Stimulated activated CD8-positive, alpha-beta memory T cell treated with anti-CD3 and anti-CD28 coated beads, Interleukin-7, amount 100 ng/mL, for 24 hours (primary cell): ENCODE results near the gene ITPRID2.

Experiments used
- DNase-seq: peaks from one replicate; pipeline ENCODE4 v3.0.0-alpha.2; 2020; ENCODE audit warnings: low read depth

The ITPRID2 gene

DNA sequence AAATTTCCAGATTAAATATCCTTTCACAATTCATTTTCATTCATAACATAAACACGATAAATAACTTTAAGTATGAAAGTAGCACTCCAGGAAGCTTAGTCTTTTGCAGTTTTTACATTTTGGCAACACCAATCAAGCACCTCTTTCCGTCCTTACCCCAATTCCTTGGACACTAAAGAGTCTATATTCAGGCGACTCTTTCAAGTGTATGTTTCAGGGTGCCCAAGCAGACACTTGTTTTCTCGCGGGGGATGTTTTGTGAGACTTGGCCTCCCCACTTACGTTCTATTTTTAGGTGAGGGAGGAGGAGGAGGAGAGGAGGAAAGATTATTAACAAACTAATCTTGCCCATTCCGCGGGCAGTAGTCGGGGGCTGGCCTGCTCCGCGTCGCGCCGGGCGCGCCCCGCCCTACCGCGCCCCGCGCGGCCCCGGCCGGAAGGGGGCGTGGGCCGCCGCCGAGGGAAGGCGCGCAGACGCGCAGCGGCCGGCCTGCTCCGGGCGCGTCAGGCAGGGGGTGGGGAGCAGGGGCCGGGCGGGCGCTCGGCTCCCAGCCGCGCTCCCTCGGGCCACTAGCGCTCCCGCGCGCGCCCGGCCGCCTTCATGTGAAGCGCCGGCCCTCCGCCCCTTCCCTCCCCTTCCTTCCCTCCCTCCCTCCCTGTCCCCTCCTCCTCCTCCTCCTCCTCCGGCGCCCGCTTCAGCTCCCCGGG, at the start of gene ITPRID2:
Gene ITPRID2, plus strand, starts transcription at position 473 of the 708 bp plus-strand sequence. CDS start 337 bp downstream, outside the sequence.
- peak; percentile 44 for DNase-seq

DNA sequence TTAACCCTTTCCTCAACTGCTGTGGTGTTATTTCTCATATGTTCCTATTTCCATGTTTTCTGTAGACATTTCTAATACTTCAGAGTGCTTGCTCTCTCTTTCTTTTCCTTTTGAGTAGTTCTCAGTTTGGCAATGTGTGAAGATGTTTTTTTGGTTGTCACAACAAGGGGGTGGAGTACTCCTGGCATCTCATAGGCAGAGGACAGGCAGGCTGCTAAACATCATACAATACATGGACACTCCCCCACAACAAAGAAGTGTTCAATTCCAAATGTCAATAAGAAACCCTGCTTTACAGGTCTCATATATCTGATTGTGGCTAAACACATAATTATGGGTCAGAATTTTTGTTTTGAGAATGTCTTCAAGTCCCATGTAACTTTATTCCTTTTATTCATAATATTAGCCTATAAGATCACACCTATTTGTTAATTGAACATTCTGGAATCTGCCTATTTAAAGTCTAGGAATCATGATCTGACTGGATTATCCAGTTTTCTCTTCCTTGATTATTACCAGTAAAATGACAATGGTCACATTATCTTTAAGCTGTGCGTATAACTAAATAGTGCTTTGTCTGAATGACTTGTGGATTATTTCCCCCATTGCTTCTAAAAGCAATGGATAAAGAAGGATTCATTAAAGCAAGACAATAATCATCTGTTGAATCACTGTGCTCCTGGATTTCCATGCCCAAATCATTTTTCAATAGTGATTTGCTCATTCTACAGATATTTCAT, 46.8 kb upstream of the ITPRID2 start:
- no peak for DNase-seq

DNA sequence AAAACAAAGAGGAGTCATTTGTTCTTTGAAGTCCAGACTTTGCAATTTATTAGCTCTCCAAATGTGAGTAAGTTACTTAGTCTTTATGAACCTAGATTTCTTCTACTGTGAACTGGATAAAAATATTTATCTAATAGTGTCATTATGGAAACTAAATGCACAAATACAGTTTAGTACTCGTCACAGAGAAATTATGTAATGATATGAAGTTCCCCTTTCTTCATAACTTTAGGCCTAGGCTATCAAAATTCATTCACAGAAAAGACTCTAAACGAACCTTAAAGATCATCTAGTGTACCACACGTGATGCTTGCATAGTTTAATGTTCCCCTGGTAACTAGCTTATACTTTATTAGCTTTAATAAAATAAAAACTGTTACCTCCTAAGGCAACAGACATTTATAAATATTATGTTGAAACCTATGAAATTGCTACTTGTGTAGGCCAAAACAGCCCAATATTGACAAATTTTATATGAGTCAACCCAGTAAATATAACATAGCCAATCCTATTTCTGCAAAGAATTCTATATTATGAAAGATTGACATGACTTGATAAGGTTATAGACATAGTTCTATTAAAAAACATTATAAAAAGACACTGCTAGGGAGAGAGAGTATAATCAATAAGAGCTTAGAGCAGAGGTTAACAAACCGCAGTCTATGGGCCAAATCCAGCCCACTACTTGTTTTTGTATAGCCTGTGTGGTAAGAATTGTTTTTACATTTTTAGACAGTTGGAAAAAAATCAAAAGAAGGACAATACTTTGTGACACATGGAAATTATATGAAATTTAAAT, 44.9 kb upstream of the ITPRID2 start:
- DNase-seq, result no peak

DNA sequence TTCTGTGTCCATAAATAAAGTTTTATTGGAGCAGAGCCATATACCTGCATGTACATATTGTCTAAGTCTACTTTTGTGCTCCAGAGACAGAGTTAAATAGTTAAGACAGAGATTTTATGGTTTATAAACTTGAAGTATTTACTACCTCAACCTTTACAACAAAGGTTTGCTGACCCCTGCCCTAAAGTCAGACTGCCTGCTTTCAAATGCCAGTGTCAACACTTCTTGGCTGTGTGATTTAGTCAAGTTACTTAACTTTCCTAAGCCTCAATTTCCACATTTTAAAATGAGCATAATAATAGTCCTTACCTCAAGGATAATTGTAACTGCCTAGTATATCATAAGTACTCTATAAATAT, 44.4 kb upstream of the ITPRID2 start:
- DNase-seq, result no peak

DNA sequence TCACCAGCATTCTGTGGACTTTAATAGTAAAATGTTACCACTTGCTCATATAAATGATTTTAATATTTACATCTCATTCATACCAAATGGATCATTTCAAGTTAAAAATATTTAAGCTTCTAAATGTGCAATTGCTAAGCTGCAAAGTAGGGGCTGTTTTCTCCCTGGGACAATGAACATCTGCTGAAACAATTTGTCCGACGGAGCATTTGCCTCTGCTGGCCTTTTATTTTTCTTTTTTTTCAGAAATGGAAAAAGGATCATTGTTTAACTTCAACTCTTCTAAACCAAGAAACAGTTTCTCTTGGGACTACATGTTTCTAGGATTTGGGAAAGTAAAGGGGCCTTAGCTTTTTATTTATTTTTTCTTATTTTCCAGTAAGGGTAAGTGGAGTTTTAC, 43.8 kb upstream of the ITPRID2 start:
- no peak for DNase-seq

DNA sequence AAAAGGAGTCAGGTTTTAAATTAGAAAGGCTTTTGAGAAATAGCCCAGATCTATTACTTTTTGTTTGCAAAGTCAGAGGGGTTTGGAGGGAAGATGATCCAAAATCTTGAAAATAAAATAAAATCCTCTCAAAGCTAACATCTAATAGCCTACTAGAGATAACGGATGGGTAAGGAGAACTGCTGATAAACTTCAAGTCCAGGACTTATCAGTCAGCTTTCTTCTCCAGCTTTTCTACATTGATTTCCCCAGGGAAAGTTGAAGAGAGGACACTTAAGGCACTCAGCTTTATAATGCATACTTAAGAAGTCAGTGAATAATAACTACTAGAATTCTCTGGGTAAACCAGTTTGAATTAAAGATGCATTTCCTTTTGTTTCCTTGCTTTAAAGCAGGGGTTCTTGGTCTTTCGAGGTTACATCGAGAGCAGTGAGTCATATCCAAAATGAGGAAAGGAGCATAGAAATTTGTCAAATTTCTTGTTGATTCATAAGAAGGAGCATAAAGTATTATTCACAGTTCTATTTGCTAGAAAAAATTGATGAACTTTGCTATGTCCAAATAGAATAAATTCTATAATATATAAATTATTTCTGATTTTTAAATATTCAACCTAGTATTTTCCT, 43.2 kb upstream of the ITPRID2 start:
- no peak for DNase-seq

DNA sequence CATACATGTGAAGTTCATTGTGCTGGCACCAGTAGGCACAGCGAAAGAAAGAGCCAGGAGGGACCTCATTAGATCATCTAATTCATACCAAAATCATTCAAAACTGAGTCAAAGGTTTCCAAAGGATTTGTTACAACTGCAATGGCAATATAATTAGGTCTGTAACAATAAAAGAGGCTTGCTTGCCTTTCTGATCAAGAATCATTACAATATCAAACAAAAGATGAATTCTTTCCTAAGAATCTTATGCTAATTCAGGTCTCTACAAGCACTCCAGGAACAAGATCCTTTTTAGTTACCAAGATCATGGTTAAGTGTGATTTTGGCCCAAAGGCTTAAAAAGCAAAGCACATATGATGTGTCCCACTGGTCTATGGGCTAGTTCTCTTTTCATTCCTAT, 41.9 kb upstream of the ITPRID2 start:
- no peak for DNase-seq

DNA sequence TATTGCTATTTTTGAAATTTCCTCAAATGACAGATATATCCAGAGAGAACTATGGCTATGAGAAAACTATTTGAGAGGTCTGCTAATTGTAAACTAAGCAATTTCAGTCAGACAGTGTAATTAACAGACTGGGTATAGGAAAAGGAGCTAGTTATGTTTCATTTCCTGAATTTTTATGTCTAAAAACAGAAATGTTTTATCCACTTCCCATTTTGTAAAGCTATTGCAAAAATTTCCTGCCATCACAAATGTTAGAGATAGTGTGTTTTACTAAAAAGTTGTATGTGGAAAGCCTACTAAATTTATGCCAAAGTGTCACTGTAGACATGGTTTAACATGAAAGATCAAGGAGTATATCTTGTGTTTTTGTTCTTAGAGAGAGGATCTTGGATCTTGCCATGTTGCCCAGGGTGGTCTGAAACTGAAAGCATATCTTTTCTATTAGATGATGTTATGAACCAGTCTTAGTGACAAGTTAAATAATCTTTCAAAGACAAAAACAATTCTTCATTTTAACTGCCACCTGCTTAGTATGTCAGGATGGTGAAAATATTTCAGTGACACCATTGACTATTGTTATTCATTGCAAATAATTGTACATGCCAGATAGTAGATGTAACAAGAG, 40.5 kb upstream of the ITPRID2 start:
- DNase-seq, result no peak

DNA sequence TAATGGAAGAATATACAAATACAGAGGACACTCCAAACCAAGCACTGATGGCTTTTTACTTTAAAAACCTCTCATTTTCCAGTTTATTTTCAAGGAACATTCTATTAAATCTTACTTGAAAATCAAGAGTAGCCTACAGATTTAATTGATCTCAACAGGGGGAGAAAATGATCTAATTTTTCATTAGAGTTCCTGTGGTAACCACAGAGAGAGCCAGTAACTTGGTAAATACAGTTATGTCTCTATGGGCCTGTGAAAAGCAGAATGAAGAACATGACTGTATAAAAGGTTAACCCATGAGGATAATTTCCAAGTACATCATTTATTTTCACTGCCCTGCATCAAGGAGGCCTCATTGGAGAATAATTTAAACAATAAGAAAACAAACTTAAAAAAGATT, 39.8 kb upstream of the ITPRID2 start:
- DNase-seq, result no peak

DNA sequence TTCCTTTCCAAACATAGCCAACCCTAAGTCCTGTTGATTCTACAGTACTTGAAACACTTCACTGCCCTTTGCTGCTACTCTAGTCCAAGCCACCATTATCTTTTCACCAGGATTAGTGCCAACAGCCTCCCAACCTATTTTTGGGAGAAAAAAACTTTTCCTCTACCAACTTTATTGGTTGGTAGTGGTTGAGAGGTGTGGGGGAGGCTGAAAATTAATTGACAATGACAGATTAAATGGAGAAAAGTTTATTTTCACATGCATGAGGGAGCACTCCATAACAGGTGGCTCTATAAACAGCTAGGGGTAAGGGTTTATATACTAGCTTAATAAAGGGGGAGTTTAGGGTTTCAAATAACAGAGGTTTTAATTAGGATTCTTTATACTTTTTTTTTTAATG, 37.8 kb upstream of the ITPRID2 start:
- no peak for DNase-seq

DNA sequence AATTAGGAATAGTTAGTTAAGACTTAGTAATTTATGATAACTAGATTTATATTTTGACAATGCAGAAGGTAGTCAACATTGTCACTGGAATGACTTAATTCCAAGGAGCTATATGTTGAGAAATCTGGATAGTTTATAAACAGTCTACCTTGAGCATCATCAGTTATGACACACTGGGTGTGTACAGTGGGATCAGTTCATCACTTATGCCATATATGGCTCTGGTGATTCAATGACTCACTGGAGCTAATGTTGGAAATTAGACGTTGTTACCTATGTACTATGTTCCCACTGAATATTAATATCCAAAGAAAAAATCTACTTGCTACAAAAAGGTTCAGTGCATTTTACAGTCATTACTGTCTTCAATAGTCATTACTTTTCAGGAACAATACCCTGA, 34.0 kb upstream of the ITPRID2 start:
- DNase-seq, result no peak

DNA sequence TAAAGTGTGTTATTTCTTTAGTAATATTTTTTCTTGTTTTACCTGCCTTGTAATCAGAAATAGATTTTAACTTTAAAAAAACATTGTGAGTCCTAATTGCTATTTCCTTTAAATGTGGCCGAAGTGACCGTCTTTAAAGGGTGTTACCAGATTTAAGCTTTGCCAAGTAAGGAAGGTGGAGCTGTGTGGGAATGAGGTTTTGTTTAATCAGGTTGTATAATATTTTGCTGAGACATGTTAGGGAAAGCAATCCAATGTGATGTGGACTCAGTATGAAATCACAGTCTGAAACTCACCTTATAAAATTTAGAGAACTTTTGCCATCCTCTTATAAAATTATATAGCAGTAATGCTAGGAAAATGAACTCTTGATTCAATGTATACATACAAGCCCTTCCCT, 32.9 kb upstream of the ITPRID2 start:
- DNase-seq, result no peak

DNA sequence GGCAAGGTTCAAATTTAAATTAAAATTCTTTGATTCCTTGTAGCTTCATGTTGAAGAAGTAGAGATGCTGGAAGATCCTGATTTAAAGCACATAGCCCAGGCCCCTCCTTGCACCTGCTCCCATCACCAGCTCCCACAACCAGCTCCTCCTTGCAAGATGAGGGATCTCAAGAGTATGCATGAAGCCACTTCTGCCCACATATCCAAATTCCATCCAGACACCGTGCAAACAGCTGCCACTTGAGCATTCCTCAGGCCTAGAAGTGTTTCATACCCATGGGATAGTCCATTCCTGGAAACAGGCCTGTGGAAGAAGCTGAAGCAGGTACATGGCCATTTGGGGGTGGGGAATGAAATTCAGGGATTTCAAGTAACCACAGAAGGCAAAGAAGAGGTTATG, 32.4 kb upstream of the ITPRID2 start:
- no peak for DNase-seq

DNA sequence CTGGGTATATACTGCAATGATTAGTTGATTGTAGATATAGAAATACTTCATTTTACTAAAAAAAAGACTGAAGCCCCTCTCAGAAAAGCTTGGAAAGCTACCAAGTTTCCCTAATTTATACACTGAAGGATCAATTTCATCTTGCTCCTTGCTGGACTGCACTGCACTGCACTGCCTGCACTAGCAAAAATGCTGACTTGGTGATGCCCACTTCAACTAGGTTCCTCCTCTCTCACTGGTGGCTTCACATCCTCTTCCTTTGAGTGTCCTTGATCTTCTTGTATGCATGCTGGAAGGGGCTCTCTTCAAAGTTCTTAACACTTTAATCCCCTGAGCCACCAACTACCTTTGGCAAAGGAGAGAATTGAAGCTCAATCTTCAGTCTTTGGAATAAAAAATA, 31.7 kb upstream of the ITPRID2 start:
- no peak for DNase-seq

DNA sequence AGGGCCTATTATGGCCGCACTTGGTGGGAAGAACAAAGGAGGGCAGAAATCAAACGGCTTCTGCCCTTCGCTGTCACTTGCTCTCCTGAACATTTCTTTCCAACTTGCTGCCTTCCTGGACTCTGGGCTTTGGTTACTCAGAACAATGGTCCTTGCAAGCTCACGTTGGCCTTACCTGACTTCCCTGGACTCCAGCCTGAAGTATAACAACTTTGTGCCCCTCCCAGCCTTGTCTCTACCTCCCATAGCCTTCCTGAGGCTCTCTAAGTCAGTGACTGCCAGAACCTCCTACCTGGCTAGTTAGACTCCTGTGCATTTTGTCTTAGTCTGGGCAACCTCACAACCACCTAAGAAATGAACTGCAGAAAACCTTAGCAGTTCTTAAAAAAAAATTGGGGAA, 30.2 kb upstream of the ITPRID2 start:
- DNase-seq, result no peak

DNA sequence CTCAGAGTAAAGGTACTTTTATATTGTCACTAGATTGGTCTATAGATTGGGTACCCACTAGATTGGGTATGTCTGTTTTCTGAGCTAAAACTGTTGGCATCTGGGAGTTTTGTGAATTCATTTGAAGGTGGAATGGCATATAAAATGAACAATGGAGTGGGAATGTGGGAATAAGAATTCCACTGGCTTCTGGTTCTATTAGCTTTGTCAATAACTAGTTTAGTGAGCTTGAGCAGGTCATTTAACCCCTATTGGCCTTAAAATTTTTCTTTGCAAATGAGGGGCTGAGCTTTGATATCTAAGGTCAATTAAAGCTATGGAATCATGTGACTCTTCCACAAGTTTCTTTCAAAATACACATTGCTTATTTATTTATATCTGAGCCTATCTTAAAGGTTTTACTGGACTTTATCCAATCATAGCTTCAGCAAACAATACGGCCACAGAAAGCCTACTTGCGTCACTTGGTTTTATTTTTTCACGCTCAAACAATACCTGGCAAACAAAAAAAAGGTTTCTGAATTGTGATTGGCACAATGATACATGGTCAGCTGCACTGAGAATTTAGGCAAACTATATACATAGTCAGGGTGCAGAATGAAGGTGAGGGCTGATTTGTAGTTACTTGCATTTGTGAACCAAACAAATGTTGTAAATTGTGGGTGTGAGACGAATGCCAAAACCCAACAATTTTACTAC, 28.8 kb upstream of the ITPRID2 start:
- no peak for DNase-seq

DNA sequence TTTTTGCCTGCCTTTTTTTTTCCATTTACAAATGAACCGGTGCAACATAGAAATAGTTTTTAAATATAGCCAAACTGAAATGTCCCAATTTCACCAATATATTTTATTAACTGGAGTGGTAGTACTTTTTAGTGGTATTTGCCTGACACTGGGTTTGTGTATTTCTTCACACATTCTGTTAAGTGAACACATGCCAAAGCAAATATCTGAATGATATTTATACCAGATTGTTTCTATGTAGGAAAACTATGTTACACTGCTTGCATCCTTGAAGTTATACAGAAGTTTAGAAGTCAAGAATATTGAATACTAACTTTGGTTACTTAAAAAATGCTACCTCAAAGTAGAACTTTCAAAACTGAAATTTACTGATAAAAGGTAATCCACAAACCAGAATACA, 19.4 kb upstream of the ITPRID2 start:
- no peak for DNase-seq

DNA sequence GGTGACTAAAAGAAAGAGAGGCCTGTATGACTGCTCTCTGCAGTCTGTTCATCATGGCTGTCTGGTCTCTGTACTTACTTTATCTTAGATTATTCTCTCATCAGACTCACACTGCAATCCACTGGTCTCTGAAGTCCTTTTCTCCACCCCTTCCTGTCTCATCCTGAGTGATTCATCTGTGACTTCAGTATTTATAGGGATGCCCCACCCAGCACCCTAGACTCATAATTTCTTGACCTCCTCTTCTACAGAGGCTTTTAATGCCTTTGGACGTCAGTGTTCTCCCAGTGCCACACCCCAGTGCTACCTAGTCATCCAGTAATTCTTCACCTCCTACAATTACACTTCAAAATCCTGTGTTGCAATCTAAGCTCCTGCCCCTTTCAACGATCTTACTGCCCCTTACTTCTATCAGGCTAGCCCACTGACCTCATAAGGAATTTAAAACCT, 14.9 kb upstream of the ITPRID2 start:
- no peak for DNase-seq

DNA sequence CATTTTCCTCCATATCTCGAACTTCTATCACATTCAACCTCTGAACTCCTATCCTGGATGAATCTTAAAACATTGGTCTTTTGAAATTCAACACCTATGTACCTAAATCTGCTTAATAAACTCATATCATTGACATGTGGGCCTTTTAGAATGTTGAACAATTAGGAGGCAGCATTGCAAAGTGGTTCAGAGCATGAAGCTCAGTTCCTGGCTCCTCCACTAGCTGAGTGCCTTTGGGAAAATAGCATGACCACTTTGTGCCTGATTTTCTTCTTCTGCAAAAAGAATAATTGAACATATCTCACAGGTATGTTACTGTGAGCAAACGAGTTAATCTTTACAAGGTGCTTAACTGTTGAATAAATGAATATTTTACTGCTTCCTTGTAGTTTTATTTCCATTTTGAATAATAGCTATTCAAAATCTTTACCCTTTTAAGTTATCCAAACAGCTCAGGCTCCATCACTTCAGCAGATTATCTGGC, 14.3 kb upstream of the ITPRID2 start:
- no peak for DNase-seq

DNA sequence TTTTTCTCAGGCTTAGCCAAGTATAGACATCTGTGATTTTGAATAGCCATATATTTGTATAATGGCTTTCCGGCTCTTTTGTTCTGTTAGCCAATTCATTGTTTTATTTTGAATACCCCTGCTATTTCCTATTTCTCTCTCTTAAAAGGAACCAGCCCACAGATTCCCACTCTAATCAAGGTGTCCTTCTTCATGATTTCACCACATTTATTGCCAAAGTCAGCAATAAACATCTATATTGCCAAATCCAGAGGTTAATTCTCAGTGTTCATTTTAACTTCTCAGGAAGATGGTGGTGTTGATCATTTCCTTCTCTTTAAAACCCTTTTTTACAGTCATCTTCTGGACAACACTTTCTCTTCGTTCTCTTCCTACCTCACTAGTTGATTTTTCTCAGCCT, 13.1 kb upstream of the ITPRID2 start:
- DNase-seq, result no peak

DNA sequence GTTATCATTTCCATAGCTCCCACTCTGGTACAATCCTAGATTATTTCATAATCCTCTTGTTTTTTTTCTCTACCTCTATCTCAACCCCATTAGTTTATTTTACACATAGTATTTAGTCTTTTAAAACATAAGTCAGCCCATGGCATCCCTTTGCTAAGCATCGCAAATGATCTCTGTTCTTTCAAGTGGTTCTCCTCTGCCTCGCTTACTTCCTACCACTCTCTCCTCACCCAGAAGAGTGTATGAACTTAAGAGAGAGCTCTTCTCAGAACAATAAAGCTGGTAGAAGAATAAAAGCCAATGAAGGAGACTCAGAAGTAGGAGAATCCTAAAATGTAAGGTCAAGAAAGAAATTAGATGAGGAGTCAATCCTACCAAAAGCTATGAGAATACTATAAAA, 12.2 kb upstream of the ITPRID2 start:
- no peak for DNase-seq
